ENCODE measurements around the gene PPCDC.
A peak's percentile ranks its signal among the peaks of the same experiment; 100 is the strongest.

PPCDC gene, protein sequence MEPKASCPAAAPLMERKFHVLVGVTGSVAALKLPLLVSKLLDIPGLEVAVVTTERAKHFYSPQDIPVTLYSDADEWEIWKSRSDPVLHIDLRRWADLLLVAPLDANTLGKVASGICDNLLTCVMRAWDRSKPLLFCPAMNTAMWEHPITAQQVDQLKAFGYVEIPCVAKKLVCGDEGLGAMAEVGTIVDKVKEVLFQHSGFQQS
- 7.9 reads per million, percentile 27 among the genes with 10 or more reads in this experiment for total RNA-seq

DNA sequence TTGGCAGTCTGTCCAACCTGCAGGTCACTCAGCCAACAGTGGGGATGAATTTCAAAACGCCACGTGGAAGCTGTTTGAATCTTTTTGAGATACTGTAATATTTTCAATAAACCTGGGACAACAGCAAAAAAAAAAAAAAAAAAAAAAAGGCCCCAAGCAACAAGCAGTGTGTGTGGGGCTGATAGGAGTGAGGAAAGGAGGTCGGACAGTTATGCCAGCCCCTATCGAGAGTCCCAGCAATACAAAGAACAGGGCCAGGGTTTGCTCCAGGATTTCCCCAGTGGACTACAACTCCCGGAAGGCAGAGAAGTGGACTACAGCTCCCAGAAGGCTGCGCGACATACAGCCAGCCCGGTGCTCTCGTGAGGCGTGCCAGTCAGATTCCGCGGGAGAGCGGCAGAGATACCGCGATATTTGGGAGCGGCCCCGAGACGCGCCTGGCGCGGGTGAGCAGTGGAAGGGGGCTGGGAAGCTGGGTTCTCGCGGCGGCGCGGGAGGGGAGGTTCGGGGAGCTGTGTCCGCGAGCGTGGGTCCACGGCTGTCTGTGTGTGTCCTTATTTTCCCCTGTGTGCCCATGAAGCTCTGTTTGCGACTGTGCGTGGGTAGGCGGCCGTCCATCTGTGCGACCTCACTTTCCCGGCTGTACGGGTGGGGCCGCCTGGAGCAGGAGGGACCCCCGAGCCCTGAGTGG is at the start of gene PPCDC:
Gene PPCDC (plus strand): TSS at position 410 of the 691 bp plus-strand sequence. CDS start 4,729 bp downstream, outside the sequence.
- DNase-seq, result peak; percentile 91

DNA sequence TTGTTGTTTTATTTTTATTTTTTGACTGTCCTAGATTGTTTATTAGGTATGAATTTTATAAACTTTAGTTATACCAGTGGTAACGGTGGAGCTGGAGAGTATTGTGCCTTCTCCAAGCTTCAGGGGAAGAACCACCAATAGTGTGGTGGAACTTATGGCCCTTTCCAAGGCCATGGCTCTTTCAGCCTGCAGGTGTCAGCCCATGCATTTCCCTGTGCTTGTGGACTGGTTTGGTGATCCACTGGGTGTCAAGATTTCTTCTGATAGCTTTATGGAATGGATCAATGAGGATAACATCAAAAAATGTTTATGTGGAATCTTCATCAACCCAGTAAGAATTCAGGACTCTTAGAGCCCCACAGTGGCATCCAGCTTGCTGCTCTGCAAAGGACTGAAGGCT is 47.2 kb upstream of the PPCDC start:
- DNase-seq, result no peak

DNA sequence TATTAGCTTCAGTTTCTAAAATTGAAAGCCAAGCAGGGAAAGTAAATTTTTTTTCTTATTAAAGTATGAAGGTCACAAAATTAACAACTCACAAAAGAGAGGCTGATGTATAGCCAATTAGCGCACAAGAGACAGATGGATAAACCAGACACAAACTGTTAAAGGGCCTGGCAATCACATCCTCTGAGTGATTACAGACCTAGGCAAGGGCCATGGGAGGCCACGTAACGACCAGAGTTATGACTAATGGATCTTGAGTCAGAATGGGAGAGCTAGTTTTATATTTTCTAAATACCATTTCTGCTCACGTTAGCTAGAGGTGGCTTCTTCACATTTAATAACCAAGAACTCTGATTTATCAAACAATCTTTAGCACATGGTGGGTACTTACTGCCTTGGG is 45.8 kb upstream of the PPCDC start:
- DNase-seq, result no peak

DNA sequence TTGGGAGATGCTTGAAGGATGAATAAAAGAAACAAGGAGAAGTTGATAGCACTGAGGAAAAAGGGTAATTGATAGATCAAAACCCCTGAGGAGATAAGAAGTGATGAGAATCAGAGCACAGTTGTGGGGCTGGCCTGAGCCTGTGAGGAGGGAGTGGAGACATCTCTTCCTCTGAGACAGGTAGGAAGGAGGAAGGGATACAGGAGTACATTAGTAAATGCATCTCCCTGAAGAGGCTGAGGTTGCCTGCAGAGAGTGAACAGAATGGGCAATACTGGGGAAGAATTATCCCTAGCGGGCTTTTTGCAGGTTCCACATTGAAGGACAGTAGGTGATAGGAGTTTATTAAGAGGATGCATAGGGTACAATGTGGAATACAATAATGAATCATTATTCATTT is 45.3 kb upstream of the PPCDC start:
- DNase-seq, result no peak

DNA sequence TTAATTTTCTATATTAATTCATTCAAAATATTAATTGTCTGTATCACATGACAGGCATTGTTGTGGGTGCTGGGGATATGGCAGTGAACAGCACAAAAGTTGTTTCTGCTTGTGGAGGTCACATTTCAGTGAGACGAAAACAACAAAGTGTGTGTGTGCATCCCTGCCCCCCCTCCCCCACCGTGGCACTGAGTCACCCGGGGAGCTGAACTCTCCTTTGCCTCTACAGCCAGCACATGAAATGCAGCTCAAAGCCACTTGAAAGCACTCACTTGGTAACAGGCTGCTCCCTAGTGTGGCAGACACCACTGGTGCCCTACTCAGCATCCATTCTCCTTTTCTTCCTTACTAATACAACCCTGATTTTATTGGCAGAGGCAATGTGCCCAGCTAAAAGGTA is 44.9 kb upstream of the PPCDC start:
- DNase-seq, result no peak

DNA sequence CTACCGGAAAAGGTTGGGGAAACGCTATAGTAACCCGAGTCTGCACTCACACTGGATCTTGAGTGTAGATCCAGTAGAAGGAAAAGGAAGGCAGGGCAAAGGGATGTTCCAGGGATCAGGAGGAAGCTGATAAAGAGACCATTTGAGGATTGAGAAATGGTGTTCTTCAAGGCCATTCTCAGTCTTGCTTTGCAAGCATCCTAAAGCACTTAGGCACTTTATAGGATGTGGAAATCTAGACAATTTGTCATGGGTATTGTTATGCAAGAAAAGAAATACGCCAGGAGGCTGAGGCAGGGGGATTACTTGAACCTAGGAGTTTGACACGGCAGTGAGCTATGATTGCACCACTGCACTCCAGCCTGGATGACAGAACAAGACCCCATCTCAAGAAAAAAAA is 41.2 kb upstream of the PPCDC start:
- no peak for DNase-seq

DNA sequence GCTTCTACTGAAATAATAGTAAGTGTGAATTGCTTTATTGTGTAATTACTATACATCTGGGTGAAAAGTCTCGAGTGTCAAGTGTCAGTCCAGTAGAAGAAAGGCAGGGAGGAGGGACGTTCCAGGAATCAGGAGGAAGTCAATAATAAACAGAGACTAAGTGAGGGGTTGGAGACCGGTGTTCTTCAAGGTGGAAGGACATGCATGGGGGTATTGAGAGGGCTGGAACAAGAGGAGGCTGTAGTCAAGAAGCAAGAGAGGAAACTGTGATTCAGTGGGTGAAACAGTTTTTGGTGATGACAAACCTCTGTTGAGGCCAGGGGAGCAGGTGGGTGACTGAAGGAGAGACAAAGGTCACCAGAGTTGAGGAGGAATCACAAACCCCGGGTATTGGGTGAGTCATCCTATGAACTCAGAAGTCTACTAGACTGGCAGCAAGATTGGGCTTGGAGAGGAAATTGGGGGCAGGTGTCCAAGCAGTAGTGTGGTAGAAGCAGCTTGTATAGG is 39.6 kb upstream of the PPCDC start:
- no peak for DNase-seq

DNA sequence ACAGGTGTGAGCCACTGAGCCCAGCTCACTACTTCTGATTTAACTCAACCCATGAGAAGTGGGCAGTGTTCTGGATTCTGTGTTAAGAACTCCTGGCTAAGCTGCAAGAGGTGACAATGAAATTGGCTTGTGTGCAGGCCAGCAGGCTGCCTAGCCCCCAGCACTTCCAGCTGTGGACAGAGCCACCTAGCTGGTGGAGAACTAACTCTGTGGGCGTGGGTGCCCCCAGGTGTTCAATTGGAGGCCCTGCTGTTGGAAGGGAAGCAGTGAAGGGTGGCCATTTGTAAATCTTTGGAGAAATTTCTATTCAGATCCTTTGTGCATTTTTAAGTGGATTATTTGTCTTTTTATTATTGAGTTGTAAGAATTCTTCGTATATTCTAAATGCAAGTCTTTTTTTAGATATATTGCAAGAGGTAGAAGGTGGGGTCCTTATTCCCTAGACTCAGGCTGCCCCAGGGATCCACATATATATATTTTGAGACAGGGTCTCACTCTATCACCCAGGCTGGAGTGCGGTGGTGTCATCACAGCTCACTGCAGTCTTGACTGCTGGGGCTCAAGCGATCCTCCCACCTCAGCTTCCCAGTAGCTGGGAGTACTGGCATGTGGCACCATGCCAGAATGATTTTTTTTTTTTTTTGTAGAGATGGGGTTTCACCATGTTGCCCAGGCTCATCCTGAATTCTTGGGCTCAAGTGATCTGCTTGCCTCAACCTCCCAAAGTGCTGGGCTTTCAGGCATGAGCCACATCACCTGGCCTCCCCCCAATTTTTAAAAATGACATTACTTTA is 35.2 kb upstream of the PPCDC start:
- no peak for DNase-seq

DNA sequence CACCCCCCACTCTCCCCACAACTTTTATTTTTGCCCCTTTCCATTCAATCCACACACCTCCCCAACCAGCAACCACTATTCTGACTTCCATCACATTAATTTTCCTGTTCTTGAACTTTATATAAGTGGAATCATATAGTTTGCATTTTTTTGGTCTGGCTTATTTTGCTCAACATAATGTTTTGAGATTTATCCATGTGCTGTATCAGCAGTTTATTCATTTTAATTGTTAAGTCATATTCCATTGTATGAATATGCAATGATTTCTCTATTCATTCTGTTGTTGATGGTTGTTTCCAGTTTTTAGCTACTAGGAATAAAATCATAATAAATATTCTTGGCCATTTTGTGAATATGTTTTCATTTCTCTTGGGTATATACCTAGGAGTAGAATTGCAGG is 33.9 kb upstream of the PPCDC start:
- no peak for DNase-seq

DNA sequence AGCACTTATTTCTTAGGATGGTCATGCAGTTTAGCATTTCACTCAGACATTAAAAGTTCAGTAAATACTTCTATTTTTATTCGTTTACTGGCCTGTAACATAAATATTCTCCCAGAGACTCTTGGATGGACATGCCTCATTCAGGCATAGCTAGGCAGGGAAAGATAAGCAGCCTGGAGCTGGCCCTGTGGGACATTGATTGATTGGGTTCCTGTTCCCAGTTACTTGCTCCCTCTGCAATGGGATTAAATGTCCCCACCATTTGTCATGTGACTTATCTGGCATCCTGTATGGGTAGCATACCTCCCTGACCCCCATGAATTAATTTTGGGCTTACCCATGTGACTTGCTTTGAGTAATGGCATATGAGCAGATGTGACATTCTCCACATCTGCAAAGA is 30.8 kb upstream of the PPCDC start:
- DNase-seq, result no peak

DNA sequence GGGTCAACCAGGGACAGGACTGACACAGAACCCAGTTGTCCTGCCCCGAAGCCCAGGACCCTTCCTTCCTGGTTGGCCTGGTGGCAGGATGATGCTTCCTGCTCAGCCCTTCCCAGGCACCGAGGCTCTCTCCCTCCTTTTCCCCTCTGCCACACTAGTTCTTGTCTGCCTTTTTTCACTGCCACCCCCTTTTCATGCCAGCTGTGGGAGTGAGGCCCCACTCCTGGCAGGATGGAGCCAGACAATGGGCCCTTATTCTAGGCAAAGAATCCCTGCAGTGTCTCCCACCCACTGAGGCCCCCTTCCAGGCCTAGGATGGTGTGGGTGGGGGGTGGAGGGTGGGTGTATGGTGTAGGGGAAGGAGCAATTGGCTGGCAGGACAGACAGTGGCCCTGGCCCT is 29.2 kb upstream of the PPCDC start:
- DNase-seq, result no peak

DNA sequence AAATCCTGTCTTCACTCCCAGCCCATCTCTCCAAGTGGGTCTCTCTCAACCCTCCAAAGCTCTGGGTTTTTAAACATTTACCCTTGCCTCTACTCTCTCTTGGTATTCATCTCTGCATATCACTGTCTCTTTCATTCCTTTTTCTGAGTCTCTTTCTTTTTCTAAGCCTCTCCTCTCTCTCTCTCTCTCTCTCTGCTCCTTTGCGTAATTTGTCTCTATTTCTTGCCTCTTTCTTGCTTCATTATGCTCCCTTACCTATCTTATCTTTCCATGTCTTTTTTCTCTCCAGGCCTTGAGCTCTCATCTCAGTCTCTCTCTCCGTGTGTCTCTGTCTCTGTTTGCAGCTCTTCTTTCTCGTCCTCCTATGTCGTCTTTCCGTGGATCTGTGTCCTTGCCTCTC is 28.7 kb upstream of the PPCDC start:
- no peak for DNase-seq

DNA sequence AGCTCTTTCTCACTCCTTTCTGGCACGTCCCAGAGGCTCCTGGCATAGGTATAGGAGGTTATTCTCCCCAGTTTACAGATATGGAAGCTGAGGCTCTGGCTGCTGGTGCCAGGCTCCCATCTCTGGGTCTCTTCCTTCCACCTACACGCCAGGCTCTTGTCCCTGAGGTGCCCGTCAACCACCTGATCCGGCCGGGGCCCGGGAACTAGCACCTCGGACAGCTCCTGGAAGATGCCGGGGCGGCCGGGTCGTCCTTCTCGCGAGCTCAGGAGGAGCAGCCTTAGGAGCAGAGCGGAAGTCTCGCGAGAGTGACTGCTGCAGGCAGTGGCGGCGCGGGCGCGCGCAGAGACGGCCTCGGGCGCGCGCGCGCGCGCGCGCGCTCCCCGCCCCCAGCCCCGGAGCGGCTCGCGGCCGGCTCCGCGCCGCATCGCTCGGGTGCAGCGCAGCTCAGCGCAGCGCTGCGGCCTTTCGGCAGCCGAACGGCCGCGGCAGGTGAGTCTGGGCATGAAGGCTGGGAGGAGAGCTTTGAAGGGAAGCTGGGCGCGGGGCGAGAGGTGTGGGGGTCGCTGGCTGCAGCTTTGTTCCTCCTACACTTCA is 28.1 kb upstream of the PPCDC start, which contains the start of gene SCAMP5:
Gene SCAMP5 (plus strand): TSS at position 382 of the 597 bp plus-strand sequence. CDS start 16,277 bp downstream, outside the sequence.
- peak; percentile 88 for DNase-seq

DNA sequence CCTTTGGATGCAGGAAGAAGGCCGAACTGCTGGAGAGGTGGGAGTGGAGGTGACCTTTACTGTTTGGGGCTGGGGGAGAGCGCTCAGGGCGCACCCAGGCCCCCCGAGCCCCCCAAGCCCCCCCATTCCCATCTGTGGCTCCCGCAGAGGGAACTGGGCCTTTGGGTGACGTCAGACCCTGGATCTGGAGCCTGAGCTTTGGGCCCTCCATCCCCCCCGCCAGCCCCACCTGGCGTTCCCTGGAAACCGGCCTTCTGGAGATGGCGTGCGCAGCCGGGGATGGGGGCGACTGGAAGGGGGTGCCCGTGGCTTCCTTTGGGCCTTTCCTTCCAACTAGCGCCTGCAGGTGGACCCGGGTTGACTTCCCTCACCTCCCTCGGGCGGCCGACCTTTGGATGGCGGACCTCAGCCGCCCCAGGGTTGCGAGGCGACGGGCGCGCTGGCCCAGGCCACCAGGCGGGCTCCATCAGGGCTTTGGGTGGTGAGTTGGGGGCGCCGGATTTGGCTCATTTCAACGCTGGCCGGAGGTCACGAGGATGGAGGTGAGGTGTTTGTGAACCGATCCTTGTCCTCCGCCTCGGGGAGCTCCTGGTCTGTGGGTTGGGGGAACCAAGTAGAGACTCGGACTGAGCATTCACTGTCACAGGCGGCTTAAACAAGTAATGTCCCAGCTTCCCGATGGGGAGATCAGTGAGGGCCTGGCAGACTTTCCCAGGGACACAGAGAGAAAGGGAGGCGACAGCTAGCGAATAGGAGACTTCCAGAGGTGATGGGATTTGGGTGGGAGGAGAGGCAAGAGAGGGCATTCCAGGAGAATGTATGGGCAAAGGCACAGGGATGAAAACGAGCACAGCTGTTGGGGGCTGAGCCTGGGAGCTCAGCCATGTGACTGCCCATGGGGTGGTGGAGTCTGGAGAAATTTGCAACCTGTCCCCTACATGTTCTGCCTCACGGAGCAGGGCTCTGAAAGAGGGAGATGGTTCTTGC is 27.3 kb upstream of the PPCDC start:
- DNase-seq, result no peak

DNA sequence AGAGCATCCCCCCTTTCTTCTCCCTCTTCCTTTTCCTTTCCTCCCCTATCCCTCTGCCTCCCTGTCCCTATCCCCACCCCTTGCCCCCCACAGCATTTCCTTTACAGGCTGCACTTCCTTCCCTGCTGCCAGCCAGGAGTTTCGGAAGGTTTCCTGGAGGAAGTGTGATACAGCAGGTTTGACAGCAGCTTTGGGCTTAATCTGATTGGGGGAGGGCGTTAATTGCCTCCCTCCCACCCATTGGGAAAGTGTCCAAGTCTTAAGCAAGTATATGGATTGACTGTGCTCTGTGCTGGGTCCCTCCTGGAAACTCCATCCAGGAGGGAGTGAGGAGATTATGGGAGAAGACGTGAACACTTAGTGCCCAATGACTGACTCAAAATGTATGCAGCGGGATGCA is 26.2 kb upstream of the PPCDC start:
- DNase-seq, result no peak

DNA sequence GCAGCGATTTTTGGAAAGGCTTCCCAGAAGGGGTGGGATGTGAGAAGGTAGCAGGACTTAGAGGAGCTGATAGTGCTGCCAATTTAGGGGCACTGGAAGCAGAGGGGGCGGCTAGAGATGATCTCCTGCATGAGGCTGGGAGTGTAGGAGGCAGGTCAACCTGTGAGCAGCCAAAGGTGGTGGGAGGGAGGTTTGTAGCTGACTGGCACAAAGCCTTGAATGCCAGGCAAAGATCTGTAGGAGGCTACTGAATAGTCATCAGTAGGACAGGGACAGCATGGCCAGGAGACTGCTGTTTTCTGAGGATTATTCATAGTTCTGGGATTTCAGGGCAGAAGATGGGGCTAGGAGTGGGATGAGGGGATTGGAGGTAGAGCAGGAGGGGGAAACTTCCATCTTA is 25.8 kb upstream of the PPCDC start:
- no peak for DNase-seq

DNA sequence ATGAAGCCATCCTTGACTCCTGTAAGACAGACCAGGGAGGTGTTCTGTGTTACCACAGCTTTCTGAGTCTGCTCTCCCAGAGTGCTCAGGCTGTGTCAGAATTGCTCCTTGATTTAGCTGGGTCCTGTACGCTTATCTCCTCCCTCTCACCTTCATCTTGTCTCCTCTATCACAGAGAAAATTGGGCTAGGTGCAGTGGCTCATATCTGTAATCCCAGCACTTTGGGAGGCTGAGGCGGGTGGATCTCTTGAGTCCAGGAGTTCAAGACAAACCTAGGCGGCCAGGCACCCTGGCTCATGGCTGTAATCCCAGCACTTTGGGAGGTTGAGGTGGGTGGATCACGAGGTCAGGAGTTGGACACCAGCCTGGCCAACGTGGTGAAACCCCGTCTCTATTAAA is 22.1 kb upstream of the PPCDC start:
- no peak for DNase-seq

DNA sequence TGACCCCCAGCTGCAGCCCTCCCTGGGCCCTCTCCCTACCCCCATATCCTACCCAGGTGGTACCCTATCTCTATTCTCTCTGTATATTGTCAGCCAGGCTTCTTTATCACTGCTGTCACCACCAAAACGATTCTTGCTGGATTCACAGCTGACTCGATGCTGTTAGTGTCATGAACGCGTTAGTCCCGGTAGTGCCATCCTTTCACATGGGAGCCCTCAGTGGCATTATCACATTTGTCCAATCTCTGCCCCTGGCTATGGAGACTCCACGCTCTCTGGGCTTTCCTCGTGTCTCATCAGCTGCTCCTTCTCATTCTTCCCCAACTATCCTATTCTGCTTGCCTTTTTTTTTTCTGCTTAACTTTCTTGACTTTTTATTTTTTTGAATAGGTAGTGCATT is 21.0 kb upstream of the PPCDC start:
- DNase-seq, result no peak

DNA sequence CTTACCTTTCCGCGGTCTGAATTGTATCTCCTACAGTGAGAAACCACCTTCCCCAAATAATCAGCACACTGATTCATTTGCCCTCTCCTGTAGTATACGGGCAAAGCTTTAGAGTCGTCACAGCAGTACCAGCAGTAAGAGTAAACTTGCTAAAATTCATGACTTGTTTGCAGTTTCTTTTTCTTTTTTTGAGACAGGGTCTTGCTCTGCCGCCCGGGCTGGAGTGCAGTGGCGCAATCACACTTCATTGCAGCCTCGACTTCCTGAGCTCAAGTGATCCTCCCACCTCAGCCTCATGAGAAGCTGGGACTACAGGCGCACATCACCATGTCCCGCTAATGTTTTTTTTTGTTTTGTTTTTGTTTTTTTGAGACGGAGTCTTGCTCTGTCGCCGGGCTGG is 16.2 kb upstream of the PPCDC start:
- DNase-seq, result no peak

DNA sequence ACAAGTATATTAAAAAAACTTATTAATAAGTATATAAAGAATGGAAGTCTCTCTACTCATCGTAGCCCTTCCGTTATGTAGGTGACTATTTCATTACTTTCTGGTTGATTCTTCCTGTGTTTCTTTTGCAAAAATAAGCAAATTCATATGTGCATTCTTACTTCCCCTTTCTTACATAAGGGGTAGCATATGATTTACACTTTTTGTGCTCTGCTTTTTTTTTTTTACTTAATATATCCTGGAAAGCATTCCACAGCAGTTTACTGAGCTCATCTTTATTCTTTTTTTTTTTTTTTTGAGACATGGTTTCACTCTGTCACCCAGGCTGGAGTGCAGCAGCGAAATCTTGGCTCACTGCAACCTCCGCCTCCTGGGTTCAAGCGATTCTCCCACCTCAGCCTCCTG is 15.2 kb upstream of the PPCDC start:
- DNase-seq, result no peak

DNA sequence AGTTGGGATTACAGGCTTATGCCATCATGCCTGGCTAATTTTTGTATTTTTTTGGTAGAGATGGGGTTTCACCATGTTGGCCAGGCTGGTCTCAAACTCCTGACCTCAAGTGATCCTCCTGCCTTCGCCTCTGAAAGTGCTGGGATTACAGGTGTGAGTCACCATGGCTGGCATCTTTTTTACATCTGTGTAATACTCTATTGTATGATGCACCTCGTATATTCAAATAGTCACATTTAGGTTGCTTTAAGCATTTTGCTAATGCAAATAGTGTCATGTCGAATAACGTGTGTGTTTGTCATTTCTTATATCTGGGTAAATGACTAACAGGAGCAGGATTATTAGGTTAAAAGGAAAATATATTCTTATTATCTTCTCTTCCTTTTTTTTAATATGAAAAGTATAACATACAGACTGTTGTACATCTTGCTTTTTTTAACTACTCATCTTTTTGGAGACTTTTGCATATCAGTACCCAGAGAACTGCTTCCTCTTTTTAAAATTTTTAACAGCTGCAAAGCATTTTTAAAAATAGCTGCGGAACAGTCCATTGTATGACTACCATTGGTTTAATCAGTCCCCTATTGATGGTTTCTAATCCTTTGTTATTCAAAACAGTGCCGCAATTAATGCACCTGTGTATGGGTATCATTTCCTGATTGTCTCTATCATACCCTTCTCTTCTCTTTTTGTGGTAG is 14.6 kb upstream of the PPCDC start:
- DNase-seq, result no peak

Measured in effector CD4-positive, alpha-beta T cell (primary cell).